ENCODE results near the gene ANG.

The ANG gene

DNA sequence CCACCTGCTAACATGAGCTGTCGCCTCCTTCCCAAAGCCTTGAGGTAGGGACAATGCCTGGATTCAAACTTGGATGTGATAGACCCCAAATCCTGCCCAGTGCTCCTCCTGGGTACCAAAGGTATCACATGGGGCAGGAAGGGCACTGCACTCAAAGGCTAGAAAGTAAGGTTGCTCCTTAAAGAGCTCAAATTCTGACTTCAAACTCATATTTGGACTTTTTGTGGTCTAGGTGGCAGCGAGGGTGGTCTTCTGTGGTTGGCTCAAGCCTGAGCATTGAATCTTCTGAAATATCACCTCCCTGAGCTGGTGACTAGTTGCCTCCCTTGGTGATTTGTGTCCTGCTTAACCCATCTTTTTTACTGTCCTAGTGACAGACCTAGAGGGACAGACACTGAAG lies 12.5 kb upstream of the ANG start:
- no peaks in the 10 kb centered on the region for H3K36me3 ChIP-seq (ENCODE audit: control insufficient read depth in 2 of 2, insufficient read depth in 1 of 2, low read length in 2 of 2)
- H3K4me1 ChIP-seq (ENCODE audit: control insufficient read depth, insufficient read depth, low read length): peaks cover 4% of the 10 kb centered on the region
- no peaks in the 10 kb centered on the region for H3K9me3 ChIP-seq (ENCODE audit: control insufficient read depth, insufficient read depth, low read depth, low read length)
- CTCF ChIA-PET: interaction anchor here (0.5 to 0.8 kb wide), 3 partner anchors 13 to 146 kb away, joined by 3 to 5 read pairs (median 4); no protein-coding TSS in a partner anchor
- H3K27ac ChIP-seq (ENCODE audit: extremely low read depth, low read depth, low read length): no peak overlapping the region
- TF ChIP-seq, protein P1, sequence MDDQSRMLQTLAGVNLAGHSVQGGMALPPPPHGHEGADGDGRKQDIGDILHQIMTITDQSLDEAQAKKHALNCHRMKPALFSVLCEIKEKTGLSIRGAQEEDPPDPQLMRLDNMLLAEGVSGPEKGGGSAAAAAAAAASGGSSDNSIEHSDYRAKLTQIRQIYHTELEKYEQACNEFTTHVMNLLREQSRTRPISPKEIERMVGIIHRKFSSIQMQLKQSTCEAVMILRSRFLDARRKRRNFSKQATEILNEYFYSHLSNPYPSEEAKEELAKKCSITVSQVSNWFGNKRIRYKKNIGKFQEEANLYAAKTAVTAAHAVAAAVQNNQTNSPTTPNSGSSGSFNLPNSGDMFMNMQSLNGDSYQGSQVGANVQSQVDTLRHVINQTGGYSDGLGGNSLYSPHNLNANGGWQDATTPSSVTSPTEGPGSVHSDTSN (CRISPR knock-in tag; IDR thresholded peaks at IDR 0.05): no peak
- TF ChIP-seq, protein P2, sequence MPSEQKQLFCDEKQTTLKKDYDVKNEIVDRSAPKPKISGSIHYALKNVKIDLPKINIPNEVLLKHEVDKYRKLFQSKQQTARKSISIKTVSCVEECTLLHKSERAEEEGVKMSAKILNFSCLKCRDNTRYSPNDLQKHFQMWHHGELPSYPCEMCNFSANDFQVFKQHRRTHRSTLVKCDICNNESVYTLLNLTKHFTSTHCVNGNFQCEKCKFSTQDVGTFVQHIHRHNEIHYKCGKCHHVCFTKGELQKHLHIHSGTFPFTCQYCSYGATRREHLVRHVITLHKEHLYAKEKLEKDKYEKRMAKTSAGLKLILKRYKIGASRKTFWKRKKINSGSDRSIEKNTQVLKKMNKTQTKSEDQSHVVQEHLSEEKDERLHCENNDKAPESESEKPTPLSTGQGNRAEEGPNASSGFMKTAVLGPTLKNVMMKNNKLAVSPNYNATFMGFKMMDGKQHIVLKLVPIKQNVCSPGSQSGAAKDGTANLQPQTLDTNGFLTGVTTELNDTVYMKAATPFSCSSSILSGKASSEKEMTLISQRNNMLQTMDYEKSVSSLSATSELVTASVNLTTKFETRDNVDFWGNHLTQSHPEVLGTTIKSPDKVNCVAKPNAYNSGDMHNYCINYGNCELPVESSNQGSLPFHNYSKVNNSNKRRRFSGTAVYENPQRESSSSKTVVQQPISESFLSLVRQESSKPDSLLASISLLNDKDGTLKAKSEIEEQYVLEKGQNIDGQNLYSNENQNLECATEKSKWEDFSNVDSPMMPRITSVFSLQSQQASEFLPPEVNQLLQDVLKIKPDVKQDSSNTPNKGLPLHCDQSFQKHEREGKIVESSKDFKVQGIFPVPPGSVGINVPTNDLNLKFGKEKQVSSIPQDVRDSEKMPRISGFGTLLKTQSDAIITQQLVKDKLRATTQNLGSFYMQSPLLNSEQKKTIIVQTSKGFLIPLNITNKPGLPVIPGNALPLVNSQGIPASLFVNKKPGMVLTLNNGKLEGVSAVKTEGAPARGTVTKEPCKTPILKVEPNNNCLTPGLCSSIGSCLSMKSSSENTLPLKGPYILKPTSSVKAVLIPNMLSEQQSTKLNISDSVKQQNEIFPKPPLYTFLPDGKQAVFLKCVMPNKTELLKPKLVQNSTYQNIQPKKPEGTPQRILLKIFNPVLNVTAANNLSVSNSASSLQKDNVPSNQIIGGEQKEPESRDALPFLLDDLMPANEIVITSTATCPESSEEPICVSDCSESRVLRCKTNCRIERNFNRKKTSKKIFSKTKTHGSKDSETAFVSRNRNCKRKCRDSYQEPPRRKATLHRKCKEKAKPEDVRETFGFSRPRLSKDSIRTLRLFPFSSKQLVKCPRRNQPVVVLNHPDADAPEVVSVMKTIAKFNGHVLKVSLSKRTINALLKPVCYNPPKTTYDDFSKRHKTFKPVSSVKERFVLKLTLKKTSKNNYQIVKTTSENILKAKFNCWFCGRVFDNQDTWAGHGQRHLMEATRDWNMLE (tag by site-specific recombination; conservative IDR thresholded peaks at IDR 0.05; ENCODE audit: low read depth): no peak
- no peak for TF ChIP-seq GLI4 (tag by site-specific recombination; IDR thresholded peaks at IDR 0.05)
- TF ChIP-seq GLIS2 (tag by site-specific recombination; IDR thresholded peaks at IDR 0.05): no peak
- no peak for TF ChIP-seq ZNF416 (tag by site-specific recombination; IDR thresholded peaks at IDR 0.05)
- no peak for TF ChIP-seq ZNF624 (tag by site-specific recombination; IDR thresholded peaks at IDR 0.05)
- no peak for TF ChIP-seq ZNF354C (tag by site-specific recombination; IDR thresholded peaks at IDR 0.05; ENCODE audit: borderline replicate concordance, low read depth)
- no peak for TF ChIP-seq ZNF121 (tag by site-specific recombination; IDR thresholded peaks at IDR 0.05)
- TF ChIP-seq ZNF571 (tag by site-specific recombination; IDR thresholded peaks at IDR 0.05): no peak
- no peak for TF ChIP-seq ZNF202 (tag by site-specific recombination; IDR thresholded peaks at IDR 0.05; ENCODE audit: borderline replicate concordance)
- H3K4me3 ChIP-seq (ENCODE audit: low read depth, low read length): no peak overlapping the region
- POLR2A ChIA-PET: no interaction called here

GRCh38 chr14:20679907-20680306 lies 8.7 kb upstream of the ANG start:
- Histone ChIP-seq H3K27ac (ENCODE audit: extremely low read depth, low read depth, low read length) (no peak overlapping the region), H3K36me3 (ENCODE audit: control insufficient read depth in 2 of 2, insufficient read depth in 1 of 2, low read length in 2 of 2) (no peaks in the 10 kb centered on the region), H3K9me3 (ENCODE audit: control insufficient read depth, insufficient read depth, low read depth, low read length) (no peaks in the 10 kb centered on the region), H3K4me3 (ENCODE audit: low read depth, low read length) (no peak overlapping the region), H3K4me1 (ENCODE audit: control insufficient read depth, insufficient read depth, low read length) (no peaks in the 10 kb centered on the region; the same call in 1 of the 2 replicates)
- CTCF ChIA-PET: interaction anchor here (0.6 to 2.9 kb wide), 10 partner anchors 17 to 1946 kb away, joined by 3 to 13 read pairs (median 4); no protein-coding TSS in a partner anchor
- POLR2A ChIA-PET: interaction anchor here (1.6 to 3.5 kb wide), 3 partner anchors 17 to 66 kb away, joined by 4 to 16 read pairs (median 16); no protein-coding TSS in a partner anchor
- TF ChIP-seq, protein P3, sequence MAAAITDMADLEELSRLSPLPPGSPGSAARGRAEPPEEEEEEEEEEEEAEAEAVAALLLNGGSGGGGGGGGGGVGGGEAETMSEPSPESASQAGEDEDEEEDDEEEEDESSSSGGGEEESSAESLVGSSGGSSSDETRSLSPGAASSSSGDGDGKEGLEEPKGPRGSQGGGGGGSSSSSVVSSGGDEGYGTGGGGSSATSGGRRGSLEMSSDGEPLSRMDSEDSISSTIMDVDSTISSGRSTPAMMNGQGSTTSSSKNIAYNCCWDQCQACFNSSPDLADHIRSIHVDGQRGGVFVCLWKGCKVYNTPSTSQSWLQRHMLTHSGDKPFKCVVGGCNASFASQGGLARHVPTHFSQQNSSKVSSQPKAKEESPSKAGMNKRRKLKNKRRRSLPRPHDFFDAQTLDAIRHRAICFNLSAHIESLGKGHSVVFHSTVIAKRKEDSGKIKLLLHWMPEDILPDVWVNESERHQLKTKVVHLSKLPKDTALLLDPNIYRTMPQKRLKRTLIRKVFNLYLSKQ (tag by site-specific recombination; IDR thresholded peaks at IDR 0.05; ENCODE audit: borderline replicate concordance): no peak
- TF ChIP-seq ZNF670 (tag by site-specific recombination; IDR thresholded peaks at IDR 0.05; ENCODE audit: low read depth) (no peak), ZNF292 (tag by site-specific recombination; IDR thresholded peaks at IDR 0.05; ENCODE audit: borderline replicate concordance, low read depth) (no peak), ZNF580 (tag by site-specific recombination; IDR thresholded peaks at IDR 0.05) (peak; percentile 83; the same call in 1 of the 2 replicates), ZNF391 (tag by site-specific recombination; IDR thresholded peaks at IDR 0.05; ENCODE audit: borderline replicate concordance, low read depth) (no peak), SALL2 (tag by site-specific recombination; IDR thresholded peaks at IDR 0.05; ENCODE audit: borderline replicate concordance) (no peak), ZNF423 (tag by site-specific recombination; IDR thresholded peaks at IDR 0.05) (no peak), IKZF3 (tag by site-specific recombination; IDR thresholded peaks at IDR 0.05) (peak; percentile 86), ZNF169 (tag by site-specific recombination; IDR thresholded peaks at IDR 0.05) (no peak)
- TF ChIP-seq, protein P4, sequence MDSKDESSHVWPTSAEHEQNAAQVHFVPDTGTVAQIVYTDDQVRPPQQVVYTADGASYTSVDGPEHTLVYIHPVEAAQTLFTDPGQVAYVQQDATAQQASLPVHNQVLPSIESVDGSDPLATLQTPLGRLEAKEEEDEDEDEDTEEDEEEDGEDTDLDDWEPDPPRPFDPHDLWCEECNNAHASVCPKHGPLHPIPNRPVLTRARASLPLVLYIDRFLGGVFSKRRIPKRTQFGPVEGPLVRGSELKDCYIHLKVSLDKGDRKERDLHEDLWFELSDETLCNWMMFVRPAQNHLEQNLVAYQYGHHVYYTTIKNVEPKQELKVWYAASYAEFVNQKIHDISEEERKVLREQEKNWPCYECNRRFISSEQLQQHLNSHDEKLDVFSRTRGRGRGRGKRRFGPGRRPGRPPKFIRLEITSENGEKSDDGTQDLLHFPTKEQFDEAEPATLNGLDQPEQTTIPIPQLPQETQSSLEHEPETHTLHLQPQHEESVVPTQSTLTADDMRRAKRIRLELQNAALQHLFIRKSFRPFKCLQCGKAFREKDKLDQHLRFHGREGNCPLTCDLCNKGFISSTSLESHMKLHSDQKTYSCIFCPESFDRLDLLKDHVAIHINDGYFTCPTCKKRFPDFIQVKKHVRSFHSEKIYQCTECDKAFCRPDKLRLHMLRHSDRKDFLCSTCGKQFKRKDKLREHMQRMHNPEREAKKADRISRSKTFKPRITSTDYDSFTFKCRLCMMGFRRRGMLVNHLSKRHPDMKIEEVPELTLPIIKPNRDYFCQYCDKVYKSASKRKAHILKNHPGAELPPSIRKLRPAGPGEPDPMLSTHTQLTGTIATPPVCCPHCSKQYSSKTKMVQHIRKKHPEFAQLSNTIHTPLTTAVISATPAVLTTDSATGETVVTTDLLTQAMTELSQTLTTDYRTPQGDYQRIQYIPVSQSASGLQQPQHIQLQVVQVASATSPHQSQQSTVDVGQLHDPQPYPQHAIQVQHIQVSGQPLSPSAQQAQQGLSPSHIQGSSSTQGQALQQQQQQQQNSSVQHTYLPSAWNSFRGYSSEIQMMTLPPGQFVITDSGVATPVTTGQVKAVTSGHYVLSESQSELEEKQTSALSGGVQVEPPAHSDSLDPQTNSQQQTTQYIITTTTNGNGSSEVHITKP (tag by site-specific recombination; IDR thresholded peaks at IDR 0.05): peak; percentile 21; the same call in 1 of the 2 replicates
